Femur (tissue), 1 donor: ENCODE results near the gene EFHC2.

Source experiments
- DNase-seq: peaks from one replicate; pipeline ENCODE4 v3.0.0-alpha.2; 2017

Gene EFHC2

DNA sequence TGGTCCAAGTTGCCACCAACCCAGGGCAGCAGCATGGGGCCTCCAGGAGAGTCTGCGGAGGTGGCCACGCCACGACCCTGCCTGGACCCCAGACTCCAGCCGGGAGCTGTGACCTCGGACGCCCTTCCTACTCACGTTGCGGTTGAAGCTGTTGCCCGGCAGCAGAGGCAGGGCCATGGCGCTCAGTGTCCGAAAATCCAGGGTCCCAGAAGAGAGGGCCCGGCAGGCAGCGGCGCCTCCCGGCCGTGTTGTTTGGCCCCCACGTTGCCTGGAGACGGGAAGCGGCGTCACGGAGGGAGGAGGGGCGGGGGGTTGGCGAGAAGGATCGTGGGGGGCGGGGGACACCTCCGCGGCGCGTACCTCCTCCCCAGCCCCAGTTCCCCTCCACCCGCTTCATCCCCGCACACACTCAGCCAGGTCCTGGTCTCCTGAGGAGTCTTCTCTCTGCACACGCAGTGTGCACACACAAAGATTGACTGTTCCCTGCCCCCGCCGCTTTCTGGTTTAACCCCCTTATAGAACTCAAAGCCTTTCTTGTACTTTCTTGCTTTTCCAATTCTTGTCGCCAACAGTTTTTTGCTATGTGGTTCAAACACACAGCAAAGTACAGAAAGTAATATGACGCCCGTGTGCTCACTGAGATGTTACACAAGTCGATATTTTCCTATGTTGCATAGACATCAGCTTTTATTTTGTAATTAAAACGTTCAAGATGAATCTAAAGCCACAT is at the start of gene EFHC2:
EFHC2 (minus strand) TSS at position 261 of the 730 bp plus-strand sequence; CDS start at position 177, 84 bp downstream.
- DNase-seq = peak; percentile 65

GRCh38 chrX:44392767-44393166 is 49.3 kb upstream of the EFHC2 start:
- DNase-seq = no peak

- DNase-seq = no peak
These were observed 41.3 kb upstream of the EFHC2 start for GRCh38 chrX:44384688-44385338.

DNA sequence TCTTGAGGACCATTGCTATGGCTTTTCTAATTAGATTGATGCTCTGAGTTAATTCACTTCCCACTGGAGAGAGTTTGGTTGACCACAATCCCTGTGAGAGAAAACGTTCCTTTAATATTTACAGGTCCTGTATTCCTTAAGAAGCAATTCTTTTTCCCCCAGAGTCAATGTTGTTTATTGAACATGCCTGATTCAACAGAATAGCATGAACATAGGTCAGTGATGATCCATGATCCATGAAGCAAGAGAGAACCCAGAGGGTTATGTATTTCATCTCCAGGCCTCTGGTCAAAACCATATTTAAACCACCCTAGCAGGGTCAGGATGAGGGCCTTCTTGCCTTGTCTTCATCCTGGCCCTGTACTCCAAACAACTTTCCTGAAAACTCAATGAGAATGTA is 39.4 kb upstream of the EFHC2 start:
- DNase-seq = no peak

GRCh38 chrX:44352758-44353157 is 9.3 kb upstream of the EFHC2 start:
- DNase-seq = no peak

DNA sequence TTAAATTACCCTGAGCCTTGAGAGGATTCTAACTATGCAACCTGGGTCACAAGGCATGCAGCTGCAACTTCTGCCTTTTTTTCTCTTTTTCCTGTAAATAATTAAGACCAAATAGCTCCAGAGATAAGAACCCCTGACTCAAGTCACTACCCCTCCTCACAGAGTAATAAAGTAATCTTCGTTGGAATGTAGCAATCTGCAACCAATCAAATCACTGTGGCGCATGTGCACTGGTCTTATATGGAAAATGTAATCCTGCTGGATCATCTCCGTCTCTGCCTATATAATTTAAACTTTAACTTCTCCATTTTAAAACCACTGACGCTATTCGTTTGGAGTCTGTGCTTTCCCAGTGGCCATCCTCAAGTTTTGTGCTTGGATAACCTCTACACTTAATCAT is 6.1 kb upstream of the EFHC2 start:
- no peak for DNase-seq

- peak; percentile 23 for DNase-seq
These were observed 1.2 kb upstream of the EFHC2 start for GRCh38 chrX:44344687-44345086.

DNA sequence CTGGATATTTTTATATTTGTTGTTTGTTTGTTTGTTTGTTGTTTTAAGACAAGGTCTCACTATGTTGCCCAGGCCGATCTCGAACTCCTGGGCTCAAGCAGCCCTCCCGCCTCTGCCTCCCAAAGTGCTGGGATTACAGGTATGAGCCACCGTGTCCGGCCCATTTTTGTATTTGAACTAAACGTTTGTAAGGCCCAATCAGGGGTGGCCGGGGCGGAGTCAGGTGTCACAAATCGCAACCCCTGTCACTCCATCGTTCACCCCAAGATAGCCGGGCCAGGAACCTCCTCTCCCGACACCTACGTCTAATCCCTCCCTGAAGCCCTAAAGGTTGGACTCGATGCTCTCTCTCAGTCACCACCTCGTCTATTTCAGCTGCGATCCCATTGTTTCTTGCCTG is 722 bp upstream of the EFHC2 start:
- peak; percentile 28 for DNase-seq

DNA sequence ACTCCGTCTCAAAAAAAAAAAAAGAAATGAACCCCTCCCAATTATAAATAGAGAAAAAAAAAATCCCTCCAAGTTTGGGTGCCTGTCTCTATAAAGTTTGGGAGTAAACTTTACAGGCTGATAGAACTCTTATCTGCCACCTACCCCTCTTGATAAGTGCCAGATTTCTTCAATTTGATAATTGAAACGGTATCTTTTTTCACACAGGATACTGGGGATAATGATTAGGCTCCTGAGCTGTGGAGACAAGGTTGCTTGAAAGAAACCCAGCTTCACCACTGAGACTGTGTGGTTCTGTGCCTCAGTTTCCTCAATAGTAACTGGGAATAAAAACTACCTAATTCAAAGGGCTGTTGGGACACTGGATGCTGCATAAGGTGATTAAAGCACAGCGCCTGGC is 606 bp downstream of the EFHC2 start:
- DNase-seq = no peak

- no peak for DNase-seq
These were observed 5.1 kb downstream of the EFHC2 start for GRCh38 chrX:44338361-44338760.

- DNase-seq = no peak
These were observed 11.0 kb downstream of the EFHC2 start for GRCh38 chrX:44332437-44332836.

DNA sequence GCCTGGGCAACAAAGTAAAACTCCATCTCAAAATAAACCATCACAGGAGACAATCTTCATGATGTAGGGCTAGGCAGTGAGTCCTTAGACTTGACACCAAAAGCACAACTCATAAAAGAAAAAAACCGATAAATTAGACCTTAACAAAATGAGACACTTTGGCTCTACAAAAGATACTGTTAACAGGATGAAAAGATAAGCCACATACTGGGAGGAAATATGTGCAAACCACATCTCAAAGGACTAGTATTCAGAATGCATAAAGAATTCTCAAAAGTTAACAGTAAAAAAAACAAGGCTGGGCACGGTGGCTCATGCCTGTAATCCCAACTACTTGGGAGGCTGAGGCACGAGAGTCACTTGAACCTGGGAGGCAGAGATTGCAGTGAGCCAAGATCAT is 13.2 kb downstream of the EFHC2 start:
- no peak for DNase-seq

DNA sequence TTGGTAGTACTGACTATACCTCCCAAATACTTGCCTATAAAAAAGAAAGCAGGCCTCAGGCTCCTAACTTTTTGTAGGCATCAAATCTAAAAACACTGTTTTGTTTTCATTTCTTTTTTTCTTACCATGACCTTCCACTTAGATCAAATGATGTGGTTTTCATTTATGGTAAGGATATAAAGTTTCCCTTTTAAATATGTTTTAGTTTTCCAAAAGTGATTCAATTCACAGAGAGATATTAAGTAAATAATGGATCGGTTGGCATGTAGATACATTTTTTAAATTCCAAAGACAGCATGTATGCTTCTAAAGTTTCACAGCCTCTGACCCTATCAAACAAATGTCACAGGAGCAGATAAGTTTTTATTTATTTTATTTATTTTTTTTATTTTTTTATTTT is 23.9 kb downstream of the EFHC2 start:
- DNase-seq = no peak

DNA sequence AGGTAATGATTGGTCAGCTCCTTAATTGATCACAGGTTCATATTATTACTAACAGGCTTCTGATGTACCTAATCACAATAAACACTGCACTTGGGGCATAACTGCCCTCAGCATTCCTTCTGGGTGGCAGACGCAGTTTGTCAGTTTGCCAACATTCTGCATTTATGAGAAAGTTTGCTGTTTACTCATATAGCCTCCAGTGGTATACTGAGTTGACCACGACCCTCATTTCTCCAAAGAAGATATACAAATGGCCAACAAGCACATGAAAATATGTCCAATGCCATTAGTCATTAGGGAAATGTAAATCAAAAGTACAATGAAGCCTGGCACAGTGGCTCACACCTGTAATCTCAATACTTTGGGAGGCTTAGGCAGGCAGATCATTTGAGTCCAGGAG is 26.3 kb downstream of the EFHC2 start:
- no peak for DNase-seq

GRCh38 chrX:44314808-44315207 is 28.7 kb downstream of the EFHC2 start:
- no peak for DNase-seq

DNA sequence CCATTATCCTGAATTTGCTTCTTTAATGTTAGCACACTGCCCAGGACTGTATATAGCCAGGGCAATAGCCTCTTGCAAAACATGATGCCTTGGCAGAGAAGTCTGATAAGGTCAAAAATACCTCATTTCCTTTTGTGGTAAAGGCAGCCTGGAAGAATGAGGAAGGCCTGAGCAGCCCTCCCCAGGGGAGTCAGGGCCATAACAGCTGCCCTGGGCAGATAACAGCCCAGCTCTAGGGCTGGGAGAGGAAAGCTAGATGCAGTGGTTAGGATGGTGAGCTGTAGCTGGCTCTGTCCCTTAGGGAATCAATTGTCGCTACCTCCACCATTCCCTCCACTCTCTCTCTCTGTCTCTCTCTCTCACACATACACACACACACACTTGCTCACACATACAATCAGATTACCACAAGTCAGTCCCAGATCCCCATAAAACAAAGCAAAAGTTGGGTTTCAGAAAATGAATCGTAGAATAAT is 29.2 kb downstream of the EFHC2 start:
- DNase-seq = peak; percentile 27

DNA sequence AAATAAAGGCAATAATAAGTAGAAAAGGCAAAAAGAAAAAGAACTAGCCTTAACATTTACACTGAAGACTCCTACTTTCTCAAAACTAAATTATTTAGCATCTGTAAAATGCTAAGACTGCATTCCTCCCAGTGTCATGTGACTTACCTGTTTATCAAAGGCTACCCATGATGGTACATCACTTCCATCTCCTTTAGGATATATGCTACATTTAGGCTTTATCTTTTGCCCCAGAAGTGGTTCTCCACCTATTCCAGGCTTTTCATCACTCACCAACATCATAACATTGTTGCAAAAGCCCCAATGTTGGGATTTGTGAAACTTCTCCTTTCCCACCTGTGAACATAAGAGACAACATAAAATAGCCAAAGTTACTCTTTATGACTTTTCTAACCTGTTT is 31.1 kb downstream of the EFHC2 start:
- no peak for DNase-seq

- no peak for DNase-seq
These were observed 33.2 kb downstream of the EFHC2 start for GRCh38 chrX:44310227-44310626.

- no peak for DNase-seq
These were observed 34.6 kb downstream of the EFHC2 start for GRCh38 chrX:44308869-44309268.

GRCh38 chrX:44306356-44306755 is 37.1 kb downstream of the EFHC2 start:
- no peak for DNase-seq

DNA sequence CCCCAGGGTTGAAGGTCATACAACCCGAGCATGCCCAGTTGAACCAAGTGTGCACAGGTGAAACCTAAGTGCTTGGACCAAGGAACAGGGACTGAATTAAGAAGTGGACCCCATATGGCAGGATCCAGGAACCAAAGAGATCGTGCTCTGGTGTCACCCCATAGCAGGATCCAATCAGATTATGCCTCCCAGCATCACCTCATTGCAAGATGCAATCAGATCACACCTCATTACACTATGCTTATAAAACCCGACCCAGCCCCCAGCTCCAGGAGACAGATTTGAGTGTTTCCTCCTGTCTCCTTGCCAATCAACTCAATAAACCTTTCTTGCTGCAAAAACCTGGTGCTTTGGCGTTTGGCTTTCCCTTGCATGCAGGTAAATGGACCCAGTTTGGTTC is 37.6 kb downstream of the EFHC2 start:
- DNase-seq = no peak

GRCh38 chrX:44303119-44303518 is 40.4 kb downstream of the EFHC2 start:
- no peak for DNase-seq

DNA sequence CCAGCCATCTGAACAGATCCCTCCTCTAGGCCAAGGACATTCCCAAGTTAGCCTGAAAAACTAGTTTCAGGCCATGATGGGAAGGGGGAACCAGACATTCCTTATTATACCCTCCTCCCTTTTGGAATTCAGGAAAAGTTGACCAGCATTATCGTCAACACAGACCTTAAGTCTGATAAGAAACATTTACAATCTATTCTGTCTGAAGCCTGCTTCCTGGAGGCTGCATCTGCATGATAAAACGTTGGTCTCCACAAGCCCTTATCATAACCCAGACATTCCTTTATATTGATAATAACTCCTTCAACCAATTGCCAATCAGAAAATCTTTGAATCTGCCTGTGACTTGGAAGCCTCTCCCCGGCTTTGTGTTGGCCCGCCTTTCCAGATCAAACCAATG is 44.3 kb downstream of the EFHC2 start:
- no peak for DNase-seq

GRCh38 chrX:44291468-44292092 is 51.9 kb downstream of the EFHC2 start:
- no peak for DNase-seq
